H1 (cell line): ENCODE measurements around the gene APOBEC2. TPM values are rescaled to one million over a fixed set of nuclear protein-coding genes. Genes with fewer than 3 reads are reported as not detected.

Source experiments
- CHD7 ChIP-seq: fragments of 300-600 bp; sonication (generic); IDR thresholded peaks from 2 replicates; pipeline ENCODE4 v1.7.1; 2012; ENCODE audit warnings: low read length, moderate library complexity, mild to moderate bottlenecking, inconsistent platforms; ENCODE audit not compliant: insufficient replicate concordance
- SP4 ChIP-seq: IDR thresholded peaks from 2 replicates; pipeline ENCODE4 v1.6.1; 2012; ENCODE audit warnings: low read length, inconsistent platforms
- polyA plus RNA-seq, 7 experiments: library from polyadenylated mRNA; depleted of rRNA in 3 of 7; stranded (reverse) in 5 of 7; unstranded in 2 of 7; fragments of >200 nt in 5 of 7; fragments of 200-250 nt in 2 of 7; gene quantifications; 1 replicate in 5 of 7; 2 replicates in 1 of 7; 4 replicates in 1 of 7; pipeline versions ENCODE4 v1.2.1 to v1.2.3, GENCODE V29; 2011 to 2013; ENCODE audit warnings: missing spikeins in 2 of 7, mixed read lengths in 2 of 7
- total RNA-seq: library from RNA; stranded (reverse); fragmentation: NEBNext Ultra II Directional; extraction: Animal tissue kit (Norgen Biotek cat#: 25700); gene quantifications from 2 replicates; pipeline ENCODE4 v1.2.1, GENCODE V29; 2021

Gene APOBEC2
- total and polyA plus RNA-seq, 2 of the 8 experiments (the other 6 are each of a cell fraction or from before 2014, with no cell fraction given) = not detected

- TF ChIP-seq CHD7 = no peak
- TF ChIP-seq SP4 = no peak
Observed at GRCh38 chr6:41062056-41062455, 9.1 kb downstream of the APOBEC2 start (continued).
